Tibial artery (tissue), 4 donors: ENCODE results near the gene CELF5.

Source experiments
- DNase-seq, 2 donors: peaks; one replicate each; pipeline ENCODE4 v3.0.0-alpha.2; 2019
- H3K27ac ChIP-seq, 2 donors: fragments of 200-600 bp; sonication (generic) in 1 of 2; 1 replicate in 1 of 2; 2 replicates in 1 of 2; pipeline ENCODE4 v1.5.1; 2018 to 2019; ENCODE audit warnings: mild to moderate bottlenecking in 1 of 2
- H3K27me3 ChIP-seq, 2 donors: fragments of 200-600 bp; sonication (generic) in 1 of 2; one replicate each; pipeline versions ENCODE4 v1.5.1 to v1.6.0; 2016 to 2019
- H3K36me3 ChIP-seq, 3 donors: fragments of 200-600 bp; sonication (generic) in 2 of 3; one replicate each; pipeline ENCODE4 v1.5.1; 2016 to 2019; ENCODE audit warnings: mild to moderate bottlenecking in 2 of 3
- H3K4me1 ChIP-seq, 4 donors: fragments of 200-600 bp; sonication (generic) in 2 of 4; 1 replicate in 3 of 4; 2 replicates in 1 of 4; pipeline ENCODE4 v1.5.1; 2016 to 2019
- H3K4me3 ChIP-seq, 2 donors: fragments of 200-600 bp; sonication (generic) in 1 of 2; 1 replicate in 1 of 2; 2 replicates in 1 of 2; pipeline ENCODE4 v1.5.1; 2018 to 2019; ENCODE audit warnings: mild to moderate bottlenecking in 2 of 2
- H3K9me3 ChIP-seq, 3 donors: fragments of 200-600 bp; sonication (generic) in 1 of 3; one replicate each; pipeline ENCODE4 v1.5.1; 2016 to 2019
- CTCF ChIP-seq, 2 experiments: fragments of 200-600 bp in 1 of 2; fragments of 450-650 bp in 1 of 2; IDR thresholded peaks; one replicate each; pipeline ENCODE4 v1.5.1; 2017 to 2019; ENCODE audit warnings: antibody characterized with exemption in 2 of 2, mild to moderate bottlenecking in 1 of 2, moderate library complexity in 1 of 2
- intact Hi-C: fragments of 100-400 bp; cut with DNase I; formaldehyde crosslinking; loops from one replicate; pipeline ENCODE4 v1.15.0; 2023; ENCODE audit warnings: low total_unique reads

Gene CELF5

GRCh38 chr19:3304871-3305423 is 80.5 kb downstream of the CELF5 start:
- no peak overlapping the region for H3K27ac ChIP-seq
- H3K4me1 ChIP-seq, result peaks cover 0 to 11% (median 9%) of the 10 kb centered on the region in 4 donors
- peaks cover 0 to 61% of the 10 kb centered on the region in 2 donors for H3K27me3 ChIP-seq
- H3K9me3 ChIP-seq, result peaks cover 0 to 5% (median 3%) of the 10 kb centered on the region in 3 donors
- DNase-seq, result peak; percentile 46 to 82
- TF ChIP-seq CTCF (IDR thresholded peaks at IDR 0.05), result peak; percentile 92 to 93
- no peaks in the 10 kb centered on the region for H3K36me3 ChIP-seq
- H3K4me3 ChIP-seq, result no peak overlapping the region
- intact Hi-C loops, result loop anchor here (5.0 kb wide), 1 partner anchor 343 kb away; no protein-coding TSS in a partner anchor

- Histone ChIP-seq H3K9me3 (no peaks in the 10 kb centered on the region), H3K36me3 (no peaks in the 10 kb centered on the region), H3K4me1 (peaks cover 0 to 7% (median 6%) of the 10 kb centered on the region in 4 donors), H3K27me3 (peaks cover 0 to 69% of the 10 kb centered on the region in 2 donors), H3K4me3 (no peak overlapping the region), H3K27ac (no peak overlapping the region)
- no peak for TF ChIP-seq CTCF (IDR thresholded peaks at IDR 0.05)
- no peak for DNase-seq
- intact Hi-C loops, result no loop called here
These were observed 85.3 kb downstream of the CELF5 start for GRCh38 chr19:3309724-3310123.

- Histone ChIP-seq H3K36me3 (no peaks in the 10 kb centered on the region), H3K27ac (no peak overlapping the region), H3K4me1 (peaks cover 0 to 2% (median under 1%) of the 10 kb centered on the region in 4 donors), H3K9me3 (no peaks in the 10 kb centered on the region), H3K27me3 (peaks cover 0 to 74% of the 10 kb centered on the region in 2 donors), H3K4me3 (no peak overlapping the region)
- intact Hi-C loops, result no loop called here
- no peak for DNase-seq
- no peak for TF ChIP-seq CTCF (IDR thresholded peaks at IDR 0.05)
These were observed 85.8 kb downstream of the CELF5 start for GRCh38 chr19:3310280-3310679.

GRCh38 chr19:3310711-3311110 is 86.2 kb downstream of the CELF5 start:
- TF ChIP-seq CTCF (IDR thresholded peaks at IDR 0.05), result no peak
- Histone ChIP-seq H3K36me3 (no peaks in the 10 kb centered on the region), H3K4me1 (no peaks in the 10 kb centered on the region), H3K4me3 (no peak overlapping the region), H3K27ac (no peak overlapping the region), H3K27me3 (peaks cover 0 to 78% of the 10 kb centered on the region in 2 donors), H3K9me3 (no peaks in the 10 kb centered on the region)
- DNase-seq, result no peak
- intact Hi-C loops, result no loop called here

GRCh38 chr19:3313199-3313575 is 88.7 kb downstream of the CELF5 start:
- Histone ChIP-seq H3K4me3 (no peak overlapping the region), H3K36me3 (no peaks in the 10 kb centered on the region), H3K27ac (no peak overlapping the region), H3K4me1 (no peaks in the 10 kb centered on the region), H3K9me3 (no peaks in the 10 kb centered on the region), H3K27me3 (peaks cover 0 to 86% of the 10 kb centered on the region in 2 donors)
- intact Hi-C loops, result no loop called here
- no peak for DNase-seq
- TF ChIP-seq CTCF (IDR thresholded peaks at IDR 0.05), result no peak
